Neural progenitor cell (in vitro differentiated cells): Measurements from ENCODE around the gene GADD45G. TPM values are rescaled to one million over a fixed set of nuclear protein-coding genes. Genes with fewer than 3 reads are reported as not detected.

ENCODE experiments used
- DNase-seq: peaks from one replicate; pipeline ENCODE4 v3.0.0-alpha.2; 2016; ENCODE audit warnings: low spot score
- H2AFZ ChIP-seq: fragments of 200-600 bp; sonication (generic); replicated peaks from 2 replicates; pipeline ENCODE4 v1.6.1; 2016; ENCODE audit warnings: antibody characterized with exemption
- H3F3A ChIP-seq: fragments of 200-600 bp; sonication (generic); 2 replicates; pipeline ENCODE4 v1.6.1; 2016; ENCODE audit warnings: antibody characterized with exemption, low read depth
- H3K27ac ChIP-seq: fragments of 200-600 bp; sonication (generic); 2 replicates; pipeline ENCODE4 v1.5.1; 2016; ENCODE audit warnings: mild to moderate bottlenecking
- H3K27me3 ChIP-seq: fragments of 200-600 bp; sonication (generic); 2 replicates; pipeline ENCODE4 v1.6.1; 2016; ENCODE audit warnings: mild to moderate bottlenecking, moderate library complexity
- H3K36me3 ChIP-seq: fragments of 200-600 bp; sonication (generic); 2 replicates; pipeline ENCODE4 v1.5.1; 2016
- H3K4me1 ChIP-seq: fragments of 200-600 bp; sonication (generic); 2 replicates; pipeline ENCODE4 v1.6.1; 2016; ENCODE audit warnings: mixed run types
- H3K4me2 ChIP-seq: fragments of 200-600 bp; sonication (generic); 2 replicates; pipeline ENCODE4 v1.6.1; 2016
- H3K4me3 ChIP-seq: fragments of 200-600 bp; sonication (generic); 2 replicates; pipeline ENCODE4 v1.5.1; 2016
- H3K79me2 ChIP-seq: fragments of 200-600 bp; sonication (generic); 2 replicates; pipeline ENCODE4 v1.6.1; 2016; ENCODE audit warnings: low read depth
- H3K9ac ChIP-seq: fragments of 200-600 bp; sonication (generic); 2 replicates; pipeline ENCODE4 v1.6.1; 2016
- H3K9me3 ChIP-seq: fragments of 200-600 bp; sonication (generic); 2 replicates; pipeline ENCODE4 v1.5.1; 2016; ENCODE audit warnings: low read depth
- H4K20me1 ChIP-seq: fragments of 200-600 bp; sonication (generic); 2 replicates; pipeline ENCODE4 v1.6.1; 2016; ENCODE audit warnings: low read depth
- H3K27ac Mint-ChIP-seq: 3 replicates; pipeline ENCODE4 v1.8.0; 2021; ENCODE audit warnings: mixed read lengths
- H3K27me3 Mint-ChIP-seq: 2 replicates; pipeline ENCODE4 v1.8.0; 2022; ENCODE audit warnings: low read depth, mild to moderate bottlenecking, inconsistent platforms, moderate library complexity, mixed read lengths; ENCODE audit not compliant: insufficient read depth
- H3K36me3 Mint-ChIP-seq: 3 replicates; pipeline ENCODE4 v1.8.0; 2021; ENCODE audit warnings: mixed read lengths
- H3K4me1 Mint-ChIP-seq: 3 replicates; pipeline ENCODE4 v1.8.0; 2021; ENCODE audit warnings: mixed read lengths
- H3K4me3 Mint-ChIP-seq: 3 replicates; pipeline ENCODE4 v1.8.0; 2021; ENCODE audit warnings: mild to moderate bottlenecking, moderate library complexity, mixed read lengths
- H3K9me3 Mint-ChIP-seq: 3 replicates; pipeline ENCODE4 v1.8.0; 2020; ENCODE audit warnings: mixed read lengths
- CTCF ChIP-seq: fragments of 200-600 bp; sonication (generic); IDR thresholded peaks from 2 replicates; pipeline ENCODE4 v1.5.1; 2017; ENCODE audit warnings: antibody characterized with exemption, mild to moderate bottlenecking
- EZH2 ChIP-seq: fragments of 200-600 bp; sonication (generic); IDR thresholded peaks from 2 replicates; pipeline ENCODE4 v1.6.1; 2017; ENCODE audit warnings: antibody characterized with exemption, mild to moderate bottlenecking, moderate library complexity
- EZH2phosphoT487 ChIP-seq: fragments of 200-600 bp; sonication (generic); IDR thresholded peaks from 2 replicates; pipeline ENCODE4 v1.6.1; 2017; ENCODE audit warnings: antibody characterized with exemption
- total RNA-seq: library from RNA; depleted of rRNA; stranded (reverse); fragments of >200 nt; gene quantifications from 2 replicates; pipeline ENCODE4 v1.2.3, GENCODE V29; 2015; ENCODE audit warnings: low replicate concordance

GADD45G gene
- total RNA-seq, 1 donor from 2014 or later = not detected

DNA sequence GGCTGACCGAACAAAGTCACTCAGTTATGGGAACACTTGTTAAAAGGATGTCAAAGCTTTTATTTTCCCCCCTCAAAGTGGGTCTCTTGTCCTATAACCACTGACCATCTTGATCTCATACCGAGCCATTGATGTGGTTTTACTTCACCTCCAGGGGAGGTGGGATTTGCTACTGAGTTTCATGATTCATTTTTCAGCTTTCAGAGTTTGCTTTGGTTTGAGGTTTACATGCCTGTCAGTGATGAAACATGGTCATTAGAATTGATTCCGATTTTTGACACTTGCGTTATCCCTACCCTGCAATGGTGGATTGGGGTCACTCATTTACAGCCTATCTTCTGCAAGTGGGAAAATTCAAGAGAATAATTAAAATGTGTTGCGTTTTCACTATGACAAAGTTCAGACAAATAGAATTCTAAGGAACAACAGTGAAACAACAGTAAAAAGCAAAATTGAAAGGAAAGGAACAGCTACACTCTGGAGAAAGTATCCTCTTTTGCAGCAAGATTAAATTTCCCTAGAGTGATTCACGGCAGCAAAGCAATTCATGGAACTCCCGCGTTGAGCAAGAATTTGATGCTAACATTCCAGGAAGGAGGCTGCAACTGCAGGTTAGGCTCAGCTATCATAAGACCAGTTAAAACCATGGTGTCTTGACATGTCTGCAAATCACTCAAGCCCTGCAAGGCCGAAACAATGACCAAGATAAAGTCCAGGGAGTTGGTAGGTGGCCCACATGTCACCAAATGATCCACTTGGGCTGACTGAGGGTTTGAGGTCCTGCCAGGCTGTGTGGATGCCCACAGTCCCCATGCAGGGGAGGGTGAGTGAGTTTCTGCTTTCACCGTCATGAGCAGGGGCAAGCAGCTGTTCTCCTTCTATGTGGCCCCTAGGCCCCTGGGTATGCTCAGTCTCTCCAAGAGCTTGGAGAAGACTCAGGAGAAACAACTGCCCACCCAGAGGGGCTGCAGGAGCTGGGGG, 9.4 kb downstream of the GADD45G start:
- H3K27me3 ChIP-seq = peaks cover 16% of the 10 kb centered on the region
- peaks cover 25% of the 10 kb centered on the region for H3K4me1 Mint-ChIP-seq
- no peak overlapping the region for H3K27ac Mint-ChIP-seq
- H3K9me3 ChIP-seq = no peaks in the 10 kb centered on the region
- H3K79me2 ChIP-seq = no peaks in the 10 kb centered on the region
- H3K4me3 ChIP-seq = no peak overlapping the region
- H3K36me3 ChIP-seq = no peaks in the 10 kb centered on the region
- H4K20me1 ChIP-seq = no peaks in the 10 kb centered on the region
- TF ChIP-seq EZH2phosphoT487 (no peak), CTCF (no peak), EZH2 (no peak)
- H3K9me3 Mint-ChIP-seq = peaks cover 3% of the 10 kb centered on the region
- H3K27ac ChIP-seq = no peak overlapping the region
- no peaks in the 10 kb centered on the region for H3F3A ChIP-seq
- H3K4me3 Mint-ChIP-seq = no peak overlapping the region
- no peak for DNase-seq
- H3K9ac ChIP-seq = no peak overlapping the region
- peaks cover 11% of the 10 kb centered on the region for H3K4me1 ChIP-seq
- peaks cover 1% of the 10 kb centered on the region for H3K36me3 Mint-ChIP-seq
- no peak overlapping the region for H3K4me2 ChIP-seq
- peaks cover 28% of the 10 kb centered on the region for H3K27me3 Mint-ChIP-seq
- H2AFZ ChIP-seq = no peak overlapping the region

DNA sequence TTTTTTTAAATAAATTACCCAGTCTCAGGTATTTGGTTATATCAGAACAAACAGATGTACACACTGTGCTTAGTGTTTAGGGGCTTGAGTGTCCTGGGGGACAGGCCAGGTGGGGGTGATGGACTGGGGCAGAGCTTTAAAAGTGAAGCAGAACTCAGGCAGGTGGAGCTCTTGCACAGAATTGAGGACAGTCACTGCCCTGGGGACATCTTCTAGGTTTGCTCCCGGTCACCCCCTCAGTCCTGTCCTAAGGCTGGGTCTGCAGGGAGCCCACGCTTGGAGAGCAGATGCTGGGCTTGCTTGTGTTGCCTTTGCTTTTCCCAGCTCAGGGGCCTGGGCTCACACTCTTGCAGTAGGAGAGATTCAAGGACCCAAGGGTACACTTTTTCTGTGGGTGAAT, 10.8 kb downstream of the GADD45G start:
- no peak for TF ChIP-seq EZH2
- no peak for TF ChIP-seq CTCF
- no peak for TF ChIP-seq EZH2phosphoT487
- Mint-ChIP-seq H3K36me3 (peaks cover 1% of the 10 kb centered on the region), H3K4me3 (no peak overlapping the region), H3K27me3 (peaks cover 21% of the 10 kb centered on the region), H3K9me3 (peaks cover 3% of the 10 kb centered on the region), H3K4me1 (peaks cover 26% of the 10 kb centered on the region), H3K27ac (no peak overlapping the region)
- DNase-seq = no peak
- no peak overlapping the region for H2AFZ ChIP-seq
- peaks cover 17% of the 10 kb centered on the region for H3K4me1 ChIP-seq
- no peaks in the 10 kb centered on the region for H3K9me3 ChIP-seq
- no peak overlapping the region for H3K27ac ChIP-seq
- H3K27me3 ChIP-seq = peaks cover 1% of the 10 kb centered on the region
- H3K4me3 ChIP-seq = no peak overlapping the region
- no peaks in the 10 kb centered on the region for H3K36me3 ChIP-seq
- no peak overlapping the region for H3K9ac ChIP-seq
- no peaks in the 10 kb centered on the region for H3K79me2 ChIP-seq
- no peak overlapping the region for H3K4me2 ChIP-seq
- H3F3A ChIP-seq = no peaks in the 10 kb centered on the region
- no peaks in the 10 kb centered on the region for H4K20me1 ChIP-seq

DNA sequence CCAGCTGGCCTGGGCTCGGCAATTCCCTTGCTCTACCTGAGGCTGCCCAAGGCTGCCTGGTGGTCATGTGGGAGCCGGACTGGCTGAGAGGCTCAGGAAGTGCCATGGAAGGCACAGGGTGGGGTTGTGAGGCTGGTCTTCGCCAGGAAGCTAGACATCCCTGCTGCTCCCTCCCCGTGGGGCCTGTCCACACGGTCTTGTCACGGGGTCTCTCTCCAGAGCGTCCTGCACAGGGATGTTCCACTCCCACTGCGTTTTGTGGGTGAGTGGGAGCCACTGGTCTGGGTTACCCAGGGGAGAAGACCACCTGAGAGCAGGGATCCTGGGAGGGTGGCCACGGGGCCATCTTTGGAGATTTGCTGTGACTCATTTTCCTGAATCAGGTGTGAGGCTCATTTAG, 11.6 kb downstream of the GADD45G start:
- no peak overlapping the region for H3K27ac Mint-ChIP-seq
- Histone ChIP-seq H3K4me3 (no peak overlapping the region), H3K9ac (no peak overlapping the region), H3K4me2 (no peak overlapping the region), H3F3A (no peaks in the 10 kb centered on the region), H3K27ac (no peak overlapping the region), H2AFZ (no peak overlapping the region), H4K20me1 (no peaks in the 10 kb centered on the region), H3K4me1 (peaks cover 12% of the 10 kb centered on the region), H3K79me2 (no peaks in the 10 kb centered on the region), H3K27me3 (no peaks in the 10 kb centered on the region), H3K36me3 (no peaks in the 10 kb centered on the region), H3K9me3 (no peaks in the 10 kb centered on the region)
- no peak for TF ChIP-seq CTCF
- no peak for TF ChIP-seq EZH2phosphoT487
- TF ChIP-seq EZH2 = no peak
- peaks cover 3% of the 10 kb centered on the region for H3K9me3 Mint-ChIP-seq
- H3K36me3 Mint-ChIP-seq = peaks cover 1% of the 10 kb centered on the region
- H3K27me3 Mint-ChIP-seq = peaks cover 23% of the 10 kb centered on the region
- no peak for DNase-seq
- peaks cover 26% of the 10 kb centered on the region for H3K4me1 Mint-ChIP-seq
- no peak overlapping the region for H3K4me3 Mint-ChIP-seq
